PFSK-1 (cell line): ENCODE data around the gene IKZF2.

Experiments
- FOXP2 ChIP-seq: optimal IDR thresholded peaks from 2 replicates; pipeline ENCODE3; 2011; ENCODE audit warnings: borderline replicate concordance, control low read depth, inconsistent platforms; ENCODE audit not compliant: insufficient read depth; ENCODE audit errors: extremely low read length, extremely low read depth
- POLR2AphosphoS5 ChIP-seq: IDR thresholded peaks from 2 replicates; pipeline ENCODE4 v1.6.1; 2012; ENCODE audit warnings: low read depth, mild to moderate bottlenecking, control low read depth, low read length, moderate library complexity
- REST ChIP-seq, 2 experiments: IDR thresholded peaks; 2 replicates each; pipeline versions ENCODE4 v1.6.1 to v1.8.0; 2011 to 2012; ENCODE audit warnings: low read depth in 2 of 2, low read length in 2 of 2, control low read depth in 1 of 2, inconsistent platforms in 1 of 2, mild to moderate bottlenecking in 1 of 2, moderate library complexity in 1 of 2; ENCODE audit not compliant: insufficient read depth in 1 of 2

DNA sequence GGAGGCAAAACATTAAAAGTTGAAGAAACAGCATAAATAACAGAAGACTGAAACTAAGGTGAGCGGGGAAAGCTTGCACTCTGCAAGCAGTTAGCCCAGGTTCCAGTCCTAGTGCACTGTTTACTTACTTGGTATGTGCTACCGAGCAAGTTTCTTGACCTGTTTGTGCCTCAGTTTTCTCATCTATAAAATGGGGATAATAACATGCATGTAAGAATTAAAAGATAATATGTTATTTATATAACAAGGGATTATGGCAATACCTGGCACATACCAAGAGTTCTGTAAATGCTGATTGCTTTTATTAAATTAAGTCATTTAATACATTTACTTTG lies 37.1 kb upstream of the IKZF2 start:
- TF ChIP-seq POLR2AphosphoS5 (no peak), REST (IDR thresholded peaks at IDR 0.05; ENCODE audit: insufficient read depth in 1 of 2, low read depth in 2 of 2, low read length in 2 of 2) (no peak), FOXP2 (no peak)
